SJSA1 (cell line): Measurements from ENCODE around the gene SULT1A3. TPM values are rescaled to one million over a fixed set of nuclear protein-coding genes. Genes with fewer than 3 reads are reported as not detected.
"Not testable (repeated sequence)": the region's sequence is repeated elsewhere in the genome, so short reads cannot be mapped to it uniquely, and the experiment has no call there.

Experiments
- DNase-seq, 2 experiments: peaks; one replicate each; pipeline ENCODE4 v3.0.0-alpha.2; 2015 to 2020; ENCODE audit warnings: low spot score in 2 of 2, low read depth in 1 of 2
- H3K27ac ChIP-seq: fragments of 250-450 bp; sonication (Bioruptor Pico); 2 replicates; pipeline ENCODE4 v1.5.1; 2020; ENCODE audit warnings: mild to moderate bottlenecking, moderate library complexity
- H3K27me3 ChIP-seq: fragments of 250-450 bp; sonication (Bioruptor Pico); replicated peaks from 2 replicates; pipeline ENCODE4 v1.5.1; 2020; ENCODE audit warnings: mild to moderate bottlenecking, moderate library complexity
- H3K36me3 ChIP-seq: fragments of 250-450 bp; sonication (Bioruptor Pico); 2 replicates; pipeline ENCODE4 v1.5.1; 2020; ENCODE audit warnings: mild to moderate bottlenecking
- H3K4me1 ChIP-seq: fragments of 250-450 bp; sonication (Bioruptor Pico); replicated peaks from 2 replicates; pipeline ENCODE4 v1.6.1; 2021; ENCODE audit warnings: mild to moderate bottlenecking
- H3K4me3 ChIP-seq: fragments of 250-450 bp; sonication (Bioruptor Pico); 2 replicates; pipeline ENCODE4 v1.5.1; 2020; ENCODE audit warnings: mild to moderate bottlenecking
- H3K9me3 ChIP-seq: fragments of 250-450 bp; sonication (Bioruptor Pico); replicated peaks from 2 replicates; pipeline ENCODE4 v1.5.1; 2020; ENCODE audit warnings: mild to moderate bottlenecking
- total RNA-seq: library from RNA; depleted of rRNA; stranded (reverse); fragments of >200 nt; shearing (Covaris generic); gene quantifications from 2 replicates; pipeline ENCODE4 v1.2.3, GENCODE V29; 2014; rRNA removed

The SULT1A3 gene
- total RNA-seq, 1 experiment from 2014 or later, result 3.6 TPM

- not testable (repeated sequence) for H3K27ac ChIP-seq, H3K9me3 ChIP-seq, H3K4me1 ChIP-seq, H3K4me3 ChIP-seq, H3K36me3 ChIP-seq, DNase-seq, H3K27me3 ChIP-seq
Measured at GRCh38 chr16:30194172-30194925, 4.7 kb upstream of the SULT1A3 start.

DNA sequence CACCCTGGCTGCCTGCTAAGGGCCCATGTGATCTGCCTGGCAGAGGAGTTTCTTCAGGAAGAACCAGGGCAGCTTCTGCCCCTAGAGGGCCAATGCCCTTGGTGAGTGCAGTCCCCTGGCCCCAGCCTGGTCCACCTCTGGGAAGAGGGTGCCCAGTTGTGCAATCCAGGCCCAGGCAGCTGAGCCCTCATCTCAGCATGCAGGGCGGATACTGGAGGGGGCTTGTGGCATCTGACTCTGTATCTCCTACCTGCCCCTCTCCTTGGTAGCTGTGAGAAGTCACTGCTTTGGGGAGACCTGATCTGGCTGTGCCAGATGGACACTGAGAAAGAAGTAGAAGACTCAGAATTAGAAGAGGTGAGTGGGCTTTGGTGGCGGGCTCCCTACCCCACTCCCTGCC is 2.1 kb upstream of the SULT1A3 start:
- not testable (repeated sequence) for H3K36me3 ChIP-seq, H3K9me3 ChIP-seq, H3K27me3 ChIP-seq, H3K4me1 ChIP-seq, DNase-seq, H3K27ac ChIP-seq, H3K4me3 ChIP-seq

DNA sequence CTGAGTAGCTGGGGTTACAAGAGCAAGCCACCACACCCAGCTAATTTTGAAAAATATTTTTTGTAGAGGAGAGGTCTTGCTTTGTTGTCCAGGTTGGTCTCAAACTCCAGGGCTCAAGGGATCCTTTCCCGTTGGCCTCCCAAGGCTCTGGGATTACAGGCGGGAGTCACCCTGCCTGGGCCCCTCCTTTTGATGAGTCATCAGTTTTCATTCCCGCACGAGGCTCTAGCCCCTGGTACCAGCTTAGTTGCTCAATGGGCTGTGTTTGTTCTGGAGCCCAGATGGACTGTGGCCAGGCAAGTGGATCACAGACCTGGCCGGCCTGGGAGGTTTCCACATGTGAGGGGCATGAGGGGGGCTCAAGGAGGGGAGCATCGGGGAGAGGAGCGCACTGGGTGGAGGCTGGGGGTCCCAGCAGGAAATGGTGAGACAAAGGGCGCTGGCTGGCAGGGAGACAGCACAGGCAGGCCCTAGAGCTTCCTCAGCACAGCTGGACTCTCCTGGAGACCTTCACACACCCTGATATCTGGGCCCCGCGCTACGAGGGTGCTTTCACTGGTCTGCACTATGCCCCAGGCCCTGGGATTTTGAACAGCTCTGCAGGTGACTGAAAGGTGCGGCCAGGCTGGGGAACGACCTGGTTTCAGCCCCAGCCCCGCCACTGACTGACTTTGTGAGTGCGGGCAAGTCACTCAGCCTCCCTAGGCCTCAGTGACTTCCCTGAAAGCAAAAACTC is 721 bp downstream of the SULT1A3 start:
- not testable (repeated sequence) for H3K36me3 ChIP-seq, H3K9me3 ChIP-seq, H3K27ac ChIP-seq, DNase-seq, H3K4me3 ChIP-seq, H3K27me3 ChIP-seq, H3K4me1 ChIP-seq

DNA sequence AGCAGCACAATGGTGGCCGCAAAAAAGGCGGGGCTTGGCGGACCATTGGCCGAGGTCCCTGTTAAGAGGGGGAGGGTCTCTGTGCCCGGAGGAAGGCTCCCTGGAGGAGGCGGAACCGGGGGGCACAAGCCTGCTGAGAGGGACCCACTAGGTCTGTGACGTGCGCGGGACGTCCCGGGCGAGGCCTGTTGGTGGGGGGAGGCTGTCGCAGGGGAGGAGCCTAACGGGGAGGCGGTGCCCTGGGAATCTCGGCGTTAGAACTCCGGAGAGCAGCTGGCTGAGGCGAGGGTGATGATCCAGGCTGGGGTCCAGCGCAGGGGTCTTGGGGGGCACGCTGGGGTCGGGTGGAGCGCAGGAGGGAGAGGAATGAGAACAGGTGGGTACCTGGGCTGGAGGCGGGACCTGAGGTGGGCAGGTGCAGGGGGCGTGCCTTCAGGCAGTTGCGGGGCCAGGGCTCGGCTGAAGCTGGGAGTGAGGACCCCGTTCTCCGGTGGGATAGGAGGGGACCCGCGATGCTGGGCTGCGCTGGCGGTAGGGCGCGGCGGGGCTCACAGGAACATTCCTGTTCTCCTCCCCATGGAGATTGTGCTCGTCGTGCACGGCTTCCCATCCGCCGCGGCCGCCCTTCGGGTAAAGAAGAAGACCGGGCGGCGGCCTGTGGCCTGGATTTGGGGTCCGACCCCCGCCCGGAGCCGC is 6.6 kb downstream of the SULT1A3 start:
- H3K4me1 ChIP-seq, H3K4me3 ChIP-seq, H3K27me3 ChIP-seq: not testable (repeated sequence)

GRCh38 chr16:30206252-30206651 is 7.2 kb downstream of the SULT1A3 start:
- DNase-seq, H3K4me1 ChIP-seq, H3K9me3 ChIP-seq, H3K27me3 ChIP-seq, H3K4me3 ChIP-seq, H3K36me3 ChIP-seq, H3K27ac ChIP-seq: not testable (repeated sequence)

More for the DNA sequence above, 6.6 kb downstream of the SULT1A3 start:
- H3K9me3 ChIP-seq, H3K36me3 ChIP-seq, H3K27ac ChIP-seq: not testable (repeated sequence)
- DNase-seq, result peak in 1 of 2 experiments; percentile 27

DNA sequence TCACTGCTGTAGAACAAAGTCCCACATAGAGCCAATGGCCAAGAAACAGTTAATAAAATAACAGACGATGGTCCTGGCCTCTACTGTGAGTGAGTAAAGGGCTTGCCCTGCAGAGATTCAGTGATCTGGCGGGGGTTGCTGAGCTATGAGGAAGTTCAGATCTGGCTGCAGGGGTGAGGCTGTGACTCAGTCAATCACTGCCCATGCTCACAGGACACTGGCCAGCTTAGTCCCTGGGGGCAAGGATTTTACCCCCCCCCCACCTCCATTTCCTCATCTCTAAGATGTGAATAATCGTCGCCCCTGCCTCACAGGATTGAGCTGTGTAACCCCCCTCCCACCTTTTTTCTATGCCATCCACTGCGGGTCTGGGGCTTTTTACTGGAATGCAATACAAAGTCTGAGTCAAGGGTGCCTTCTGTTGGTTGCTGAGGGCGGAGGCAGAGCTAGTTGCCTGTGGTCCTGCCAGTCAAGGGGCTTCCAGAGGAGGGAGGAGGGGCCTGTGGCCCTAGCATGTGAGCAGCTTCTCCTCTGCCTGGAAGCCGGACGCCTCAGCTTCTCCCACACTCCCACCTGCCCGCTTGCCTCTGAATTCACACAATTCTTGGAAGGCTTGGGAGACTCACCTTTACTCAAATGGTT is 8.1 kb downstream of the SULT1A3 start:
- not testable (repeated sequence) for H3K4me1 ChIP-seq, H3K27ac ChIP-seq, H3K36me3 ChIP-seq, H3K9me3 ChIP-seq, H3K27me3 ChIP-seq, H3K4me3 ChIP-seq
- DNase-seq, result peak in 1 of 2 experiments; percentile 35

- H3K27ac ChIP-seq, H3K4me3 ChIP-seq, H3K36me3 ChIP-seq, H3K9me3 ChIP-seq, H3K4me1 ChIP-seq, H3K27me3 ChIP-seq: not testable (repeated sequence)
- peak in 1 of 2 experiments; percentile 8 for DNase-seq
Measured at GRCh38 chr16:30209032-30209431, 10.0 kb downstream of the SULT1A3 start.

GRCh38 chr16:30211414-30211813 is 12.4 kb downstream of the SULT1A3 start:
- not testable (repeated sequence) for H3K27ac ChIP-seq, H3K4me3 ChIP-seq, H3K27me3 ChIP-seq, H3K9me3 ChIP-seq, H3K36me3 ChIP-seq, H3K4me1 ChIP-seq, DNase-seq

- not testable (repeated sequence) for H3K27me3 ChIP-seq, H3K4me1 ChIP-seq, H3K36me3 ChIP-seq, H3K4me3 ChIP-seq, H3K27ac ChIP-seq, H3K9me3 ChIP-seq
- DNase-seq, result peak in 1 of 2 experiments; percentile 41
Measured at GRCh38 chr16:30217082-30217481, 18.0 kb downstream of the SULT1A3 start.

GRCh38 chr16:30248379-30248778 is 49.3 kb downstream of the SULT1A3 start, which contains the start of gene NPIPB13:
Gene NPIPB13, minus strand, starts transcription at chr16:30248479. Its CDS starts 2,906 bp downstream, at chr16:30245573.
- H3K27me3 ChIP-seq, result not testable (repeated sequence)

More at GRCh38 chr16:30248379-30248778, 49.3 kb downstream of the SULT1A3 start, which contains the start of gene NPIPB13:
- H3K4me3 ChIP-seq, H3K9me3 ChIP-seq, H3K36me3 ChIP-seq, H3K27ac ChIP-seq, DNase-seq, H3K4me1 ChIP-seq: not testable (repeated sequence)

Other genes with a start within 250 kb of the SULT1A3 start
- 86.2 and 143 TPM in 2 replicates for gene TMEM219, start 237.2 kb upstream of the SULT1A3 start, total RNA-seq
- 55.7 and 65.8 TPM in 2 replicates for gene TAOK2, start 225.4 kb upstream of the SULT1A3 start, total RNA-seq
- gene HIRIP3, start 203.6 kb upstream of the SULT1A3 start, total RNA-seq, result 20.3 and 28.0 TPM in 2 replicates
- 92.7 and 93.4 TPM in 2 replicates for gene INO80E, start 203.0 kb upstream of the SULT1A3 start, total RNA-seq
- not detected in 2 replicates for gene DOC2A, start 188.2 kb upstream of the SULT1A3 start, total RNA-seq
- not detected in 2 replicates for gene C16orf92, start 176.1 kb upstream of the SULT1A3 start, total RNA-seq
- 0.55 and 3.1 TPM in 2 replicates for gene TLCD3B, start 168.0 kb upstream of the SULT1A3 start, total RNA-seq
- gene ALDOA, start 133.5 kb upstream of the SULT1A3 start, total RNA-seq, result 758 and 762 TPM in 2 replicates
- gene PPP4C, start 123.3 kb upstream of the SULT1A3 start, total RNA-seq, result 100 and 134 TPM in 2 replicates
- not detected in 2 replicates for gene TBX6, start 107.3 kb upstream of the SULT1A3 start, total RNA-seq
- gene YPEL3, start 103.0 kb upstream of the SULT1A3 start, total RNA-seq, result 3.1 and 4.8 TPM in 2 replicates
- 0.50 TPM in 1 of 2 replicates, not detected in the other for gene GDPD3, start 85.7 kb upstream of the SULT1A3 start, total RNA-seq
- gene MAPK3, start 76.0 kb upstream of the SULT1A3 start, total RNA-seq, result 18.6 and 23.3 TPM in 2 replicates
- 4.3 and 4.5 TPM in 2 replicates for gene CORO1A, start 15.7 kb upstream of the SULT1A3 start, total RNA-seq
- 156 and 420 TPM in 2 replicates for gene BOLA2B, start 5.6 kb upstream of the SULT1A3 start, total RNA-seq
- 14.3 and 43.6 TPM in 2 replicates for gene SLX1A, start 5.4 kb upstream of the SULT1A3 start, total RNA-seq
- gene NPIPB13, start 49.2 kb downstream of the SULT1A3 start, total RNA-seq, result not detected in 2 replicates
- gene CD2BP2, start 156.1 kb downstream of the SULT1A3 start, total RNA-seq, result 55.8 and 60.7 TPM in 2 replicates
- 25.8 and 42.5 TPM in 2 replicates for gene TBC1D10B, start 171.2 kb downstream of the SULT1A3 start, total RNA-seq
- gene MYL11, start 175.5 kb downstream of the SULT1A3 start, total RNA-seq, result not detected in 2 replicates
- gene SEPTIN1, start 183.3 kb downstream of the SULT1A3 start, total RNA-seq, result not detected in 2 replicates
- gene ZNF48, start 196.2 kb downstream of the SULT1A3 start, total RNA-seq, result 9.6 and 17.3 TPM in 2 replicates
- 27.0 and 51.8 TPM in 2 replicates for gene ZNF771, start 208.4 kb downstream of the SULT1A3 start, total RNA-seq
- 10.5 and 31.6 TPM in 2 replicates for gene DCTPP1, start 230.8 kb downstream of the SULT1A3 start, total RNA-seq
- 4.3 and 8.2 TPM in 2 replicates for gene SEPHS2, start 246.6 kb downstream of the SULT1A3 start, total RNA-seq